OCI-LY7 (cell line): ENCODE data around the gene PGP.

Experiments
- CTCF ChIP-seq: fragments of 200-600 bp; sonication (generic); conservative IDR thresholded peaks from 2 replicates; pipeline ENCODE4 v1.5.1; 2014; ENCODE audit warnings: mild to moderate bottlenecking, antibody characterized with exemption, low read length, moderate library complexity, mixed read lengths
- EZH2phosphoT487 ChIP-seq: fragments of 200-600 bp; sonication (generic); IDR thresholded peaks from 2 replicates; pipeline ENCODE4 v1.6.1; 2018; ENCODE audit warnings: low read depth, borderline replicate concordance, mild to moderate bottlenecking, mixed run types, antibody characterized with exemption, low read length, moderate library complexity, mixed read lengths

GRCh38 chr16:2253293-2253692, 38.7 kb upstream of the PGP start:
- TF ChIP-seq CTCF (no peak), EZH2phosphoT487 (no peak)
